ENCODE measurements around the gene LIF.

The LIF gene

GRCh38 chr22:30245985-30246813, at the start of gene LIF:
Gene LIF (minus strand): TSS chr22:30246759. CDS start chr22:30246695, 64 bp downstream.
- no peak for DNase-seq

- DNase-seq = no peak
Observed at GRCh38 chr22:30296324-30296723, 49.8 kb upstream of the LIF start.

DNA sequence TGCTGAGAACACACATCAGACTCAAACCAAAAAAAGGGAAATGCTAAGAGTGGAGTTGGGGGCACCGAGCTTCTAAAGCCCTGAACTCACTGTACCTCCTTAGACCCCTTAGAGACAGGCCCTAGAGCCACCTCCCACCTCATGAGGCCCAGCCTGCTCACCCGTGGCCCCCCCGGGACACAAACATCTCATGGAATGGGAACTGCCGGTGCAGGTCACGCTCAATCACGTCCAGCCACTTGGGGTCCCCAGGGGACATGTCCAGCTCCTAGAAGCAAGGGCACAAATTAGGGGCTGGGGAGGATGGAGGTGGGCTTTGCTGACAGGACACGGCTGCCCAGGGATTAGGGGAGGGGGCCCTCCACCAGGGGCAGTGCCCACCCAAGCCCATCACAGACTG, 49.0 kb upstream of the LIF start:
- DNase-seq = no peak

- DNase-seq = no peak
Observed at GRCh38 chr22:30294830-30295229, 48.3 kb upstream of the LIF start.

DNA sequence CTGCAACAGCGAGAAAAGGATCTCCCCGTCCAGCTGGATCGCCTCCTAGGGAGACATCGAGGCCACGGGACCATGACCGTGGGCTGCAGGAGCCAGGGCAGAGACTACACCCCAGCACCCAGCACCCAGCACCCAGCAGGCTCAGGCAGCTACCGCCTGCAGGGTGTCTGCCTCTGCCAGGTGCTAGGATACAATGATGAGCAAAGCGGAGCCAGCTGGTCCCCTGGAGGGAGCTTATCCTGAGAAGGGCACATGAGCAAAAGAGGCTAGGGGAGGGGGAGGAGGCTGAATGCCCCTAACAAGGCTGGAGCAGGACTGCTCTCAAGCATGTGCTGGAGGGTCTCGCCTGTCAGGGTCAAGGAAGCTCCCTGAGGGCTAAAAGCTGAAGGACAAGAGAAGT, 47.5 kb upstream of the LIF start:
- no peak for DNase-seq

DNA sequence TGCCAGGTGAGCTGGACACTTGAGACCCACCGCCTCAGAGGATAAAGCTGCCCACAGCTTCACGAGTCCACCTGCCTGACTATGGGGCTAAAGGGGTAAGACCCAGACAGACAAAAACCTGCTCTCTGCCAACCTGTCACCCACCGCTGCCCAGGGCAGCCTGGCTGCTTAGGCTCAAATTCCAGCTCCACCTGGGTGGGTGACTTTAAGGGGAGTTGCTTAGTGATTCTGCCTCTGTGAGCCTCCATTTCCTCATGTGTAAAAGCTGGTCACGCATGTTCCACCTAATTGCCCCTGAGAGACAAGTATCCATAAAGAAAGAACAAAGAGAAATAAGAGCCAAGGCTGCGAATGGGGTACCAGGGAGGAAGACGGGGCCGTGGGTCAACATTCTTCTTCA, 46.5 kb upstream of the LIF start:
- DNase-seq = no peak

DNA sequence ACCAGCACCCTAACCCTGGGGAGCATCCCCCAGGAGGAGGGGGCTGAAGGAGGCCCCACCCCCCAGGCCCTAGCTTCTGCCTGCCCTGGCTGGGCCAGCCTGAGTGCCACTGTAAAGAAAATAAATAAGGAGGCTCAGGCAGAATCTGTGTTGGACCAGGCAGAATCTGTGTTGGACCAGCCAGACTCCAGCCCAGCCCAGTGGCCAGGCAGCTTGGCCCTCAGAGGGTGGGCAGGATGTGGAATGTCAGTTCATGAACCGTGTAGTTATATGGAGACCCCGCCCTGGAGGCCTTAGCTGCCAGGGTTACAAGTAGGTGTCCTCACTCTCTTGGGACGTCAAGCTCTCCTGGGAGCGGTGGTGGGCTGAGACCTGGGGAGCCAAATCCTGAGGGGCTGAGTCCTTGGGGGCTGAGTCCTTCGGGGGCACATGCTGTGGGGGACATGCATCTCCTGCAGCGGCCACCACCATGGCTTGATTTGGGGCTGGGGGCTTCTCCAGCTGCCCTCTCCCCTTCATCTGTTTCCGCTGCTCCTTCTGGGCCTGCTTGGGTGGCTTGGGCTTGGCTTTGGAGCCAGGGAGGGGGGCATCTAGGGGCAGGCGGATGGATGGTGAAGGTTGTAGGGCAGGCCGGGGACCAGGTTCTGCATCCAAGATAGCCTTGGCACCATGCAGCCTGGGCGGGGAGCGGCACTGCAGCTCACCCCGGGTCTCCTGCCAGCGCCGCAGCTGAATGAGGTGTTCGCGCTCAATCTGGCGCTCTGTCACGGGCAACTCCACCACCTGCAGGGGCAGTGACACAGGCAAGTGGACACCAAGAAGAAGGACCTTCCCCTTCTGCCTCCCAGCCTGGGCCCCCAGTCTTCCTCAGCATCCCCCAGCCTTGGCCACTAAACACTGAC, 45.8 kb upstream of the LIF start:
- DNase-seq = no peak

GRCh38 chr22:30291058-30291892, 44.7 kb upstream of the LIF start:
- DNase-seq = no peak

DNA sequence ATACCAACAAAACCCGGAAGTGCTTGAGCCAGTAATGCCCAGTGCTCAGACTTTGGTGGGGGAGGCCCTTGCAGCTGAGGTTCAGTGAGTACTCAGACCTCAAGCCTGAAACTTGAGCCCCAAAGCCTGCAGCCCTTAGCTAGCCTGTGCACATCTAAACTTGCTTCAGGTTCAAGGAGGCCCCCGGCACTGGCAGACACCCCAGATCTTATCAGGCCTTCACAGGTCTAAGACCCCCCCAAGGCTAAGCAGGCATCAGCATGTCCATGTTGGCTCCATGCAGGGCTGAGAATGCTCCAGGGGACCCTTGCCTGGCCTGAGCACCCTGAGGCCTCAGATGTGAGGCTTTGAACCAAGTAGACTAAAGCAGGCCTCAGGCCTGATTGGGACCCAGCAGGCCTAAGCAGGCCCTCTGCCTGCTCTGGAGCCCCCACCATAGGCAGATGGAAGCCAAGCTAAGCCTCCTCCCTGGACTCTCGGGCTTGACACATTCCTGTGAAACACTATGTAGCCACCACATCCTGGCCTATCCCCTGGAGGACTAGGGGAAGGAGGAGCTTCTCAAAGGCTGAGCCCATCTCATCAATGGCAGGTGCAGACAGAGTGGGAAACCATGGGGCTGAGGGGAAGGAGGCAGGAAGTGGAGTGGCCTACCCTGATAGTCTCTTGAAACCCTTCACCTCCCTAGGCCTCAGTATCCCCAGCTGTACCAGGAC, 43.9 kb upstream of the LIF start:
- DNase-seq = peak; percentile 62

- DNase-seq = no peak
Observed at GRCh38 chr22:30289980-30290313, 43.4 kb upstream of the LIF start.

DNA sequence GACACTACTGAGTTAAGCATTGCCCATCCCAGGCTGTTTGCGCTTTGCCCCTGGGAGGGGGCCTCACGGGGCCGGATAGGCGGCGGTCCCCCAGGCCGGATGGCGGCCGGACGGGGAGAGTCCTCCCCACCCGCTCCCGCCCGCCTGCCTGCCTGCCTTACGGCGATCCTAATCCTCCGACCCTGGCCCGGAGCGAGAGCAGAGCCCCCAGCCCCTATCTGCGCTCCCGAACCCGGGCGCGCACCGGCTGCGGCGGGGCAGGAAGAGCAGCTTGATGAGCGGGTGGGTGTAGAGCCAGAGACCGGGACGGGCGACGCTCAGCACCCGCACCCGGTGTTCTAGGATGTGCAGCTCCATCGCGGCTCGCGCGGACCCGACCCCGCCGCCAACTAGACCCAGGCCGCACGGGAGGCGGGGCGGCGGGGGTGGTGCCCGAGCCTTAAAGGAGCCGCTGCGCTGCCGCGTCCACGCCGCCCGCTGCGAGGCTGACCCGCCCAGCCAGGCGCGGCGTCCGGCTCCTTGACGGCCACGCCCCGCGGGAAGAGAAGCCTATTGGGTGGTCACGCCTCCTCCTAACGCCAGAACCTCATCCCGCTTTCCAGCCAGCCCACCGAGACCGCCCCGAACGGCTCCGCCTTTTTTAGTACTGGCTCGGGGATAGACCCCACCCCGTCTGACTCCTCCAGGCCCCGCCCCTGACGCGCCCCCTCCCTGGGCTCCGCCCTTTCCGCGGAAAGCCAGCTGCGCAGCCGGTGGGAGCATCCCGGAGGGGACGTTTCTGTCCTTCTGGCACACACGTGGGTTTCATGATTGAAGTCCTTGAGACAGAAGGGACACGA, 42.8 kb upstream of the LIF start, which contains the start of gene CASTOR1:
CASTOR1 (minus strand) TSS at position 365 of the 839 bp plus-strand sequence; CDS start at position 357, 8 bp downstream.
- peak; percentile 97 for DNase-seq

DNA sequence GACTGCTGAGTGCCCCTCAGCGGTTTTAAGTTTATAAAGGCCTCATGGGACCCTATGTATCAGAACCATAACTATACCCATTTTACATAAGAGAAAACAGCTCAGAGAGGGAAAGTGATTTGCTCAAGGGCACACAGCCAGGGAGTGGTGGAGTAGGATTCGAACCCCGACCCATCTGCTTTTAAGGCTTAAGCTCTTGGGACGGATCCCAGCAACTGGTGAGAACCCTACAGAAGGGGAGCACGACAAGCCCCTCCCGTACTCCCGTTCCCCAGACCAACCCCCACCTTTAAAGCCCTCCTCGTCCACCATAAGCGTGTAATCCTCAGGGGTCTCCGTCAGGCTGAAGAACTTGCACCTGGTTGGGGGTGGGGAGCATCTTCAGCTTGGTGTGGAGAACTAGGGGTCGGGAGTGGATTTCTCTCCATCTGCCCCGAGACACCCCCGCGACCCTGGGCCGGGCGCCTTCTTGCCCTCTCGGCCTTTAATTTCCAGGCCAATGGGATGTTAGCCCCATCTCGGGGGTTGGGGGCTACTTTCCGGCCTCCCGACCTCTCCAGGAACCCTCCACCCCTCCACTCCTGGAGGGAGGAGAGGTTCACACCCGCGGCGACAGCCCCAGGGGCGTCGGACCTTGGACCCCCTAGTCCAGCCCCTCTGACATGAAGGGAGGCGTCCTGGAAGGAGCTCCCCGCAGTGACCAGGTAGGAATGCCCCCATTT, 42.0 kb upstream of the LIF start:
- DNase-seq = no peak

DNA sequence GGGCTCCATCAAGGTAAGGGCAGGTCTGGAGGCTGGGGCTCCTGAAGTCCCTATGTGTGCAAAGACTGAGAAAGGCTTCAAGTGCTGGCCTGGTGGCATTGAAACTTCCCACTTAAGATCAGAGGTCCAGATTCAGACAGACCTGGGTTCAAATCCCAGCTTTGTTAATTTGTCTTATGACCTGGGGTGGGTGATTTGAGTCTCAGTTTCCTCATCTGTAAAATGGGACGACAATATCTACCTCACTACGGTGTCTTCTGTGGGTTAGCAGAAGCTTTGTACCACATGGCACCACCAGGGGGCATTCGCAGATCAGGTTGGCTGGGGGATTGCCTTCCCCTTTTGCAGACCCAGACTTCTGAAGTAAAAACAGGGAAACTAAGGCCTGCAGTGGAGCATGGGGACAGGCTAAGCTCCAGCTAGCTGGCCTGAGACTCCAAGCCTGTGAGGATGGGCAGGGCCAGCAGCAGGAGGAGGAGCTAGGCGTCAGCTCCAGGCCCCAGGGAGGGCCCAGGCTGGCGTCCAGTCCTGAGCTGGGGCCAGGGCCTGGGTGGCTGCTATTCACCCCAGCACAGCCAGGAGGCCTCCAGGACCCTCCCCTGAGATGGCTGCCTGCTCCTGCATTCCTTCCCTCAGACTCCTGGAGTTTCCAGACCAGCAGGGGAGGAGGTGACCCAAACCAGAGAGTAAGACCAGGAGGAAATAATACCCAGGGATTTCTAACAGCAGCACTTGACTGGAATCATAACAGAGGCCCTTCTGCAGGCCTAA, 41.3 kb upstream of the LIF start:
- DNase-seq = peak; percentile 84

DNA sequence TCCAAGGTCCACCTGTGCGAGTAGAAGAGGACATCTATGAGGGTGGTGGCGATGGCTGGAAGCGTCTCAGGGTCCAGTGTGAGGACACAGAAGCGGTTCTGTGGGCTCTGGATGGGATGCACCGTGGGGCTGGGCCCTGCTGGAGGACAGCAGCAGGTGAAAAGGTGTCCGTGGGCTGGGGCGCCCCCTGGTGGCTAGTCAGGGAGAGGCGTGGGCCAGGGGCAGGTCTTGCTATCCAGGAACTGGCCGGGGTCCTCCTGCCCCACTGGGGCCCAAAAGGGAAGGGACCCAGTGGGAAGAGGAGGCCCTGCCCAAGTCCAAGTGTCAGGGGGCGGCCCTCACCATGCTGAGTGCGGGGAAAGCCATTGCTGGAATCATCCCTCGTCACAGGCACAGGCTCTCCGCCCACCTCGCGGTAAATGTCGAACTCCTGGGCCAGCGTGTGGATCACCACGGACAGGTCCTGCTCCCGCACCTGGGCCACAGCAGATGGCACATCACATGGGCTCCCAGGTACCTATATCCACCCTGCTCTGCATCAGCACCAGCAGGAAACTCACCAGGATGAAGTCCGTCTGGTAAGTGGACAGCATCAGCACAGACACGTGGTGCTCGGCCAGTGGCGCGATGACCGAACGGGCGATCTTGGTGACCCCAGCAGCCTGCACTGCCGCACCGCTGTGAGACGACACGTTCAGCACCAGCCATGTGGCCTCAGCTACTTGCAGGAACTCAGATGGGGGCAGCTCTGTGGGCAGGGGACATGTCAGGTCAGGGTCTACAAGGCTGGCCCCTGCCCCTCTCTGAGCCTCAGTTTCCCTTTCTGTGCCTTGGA, 40.5 kb upstream of the LIF start:
- peak; percentile 31 for DNase-seq

- DNase-seq = no peak
Observed at GRCh38 chr22:30286331-30286730, 39.8 kb upstream of the LIF start.

- DNase-seq = no peak
Observed at GRCh38 chr22:30285846-30286200, 39.3 kb upstream of the LIF start.

- DNase-seq = no peak
Observed at GRCh38 chr22:30285176-30285845, 38.8 kb upstream of the LIF start.

GRCh38 chr22:30284666-30285065, 38.1 kb upstream of the LIF start:
- no peak for DNase-seq
